ENCODE data around the gene SORCS2.
"Not testable (repeated sequence)": the region's sequence is repeated elsewhere in the genome, so short reads cannot be mapped to it uniquely, and the experiment has no call there.

Gene SORCS2

DNA sequence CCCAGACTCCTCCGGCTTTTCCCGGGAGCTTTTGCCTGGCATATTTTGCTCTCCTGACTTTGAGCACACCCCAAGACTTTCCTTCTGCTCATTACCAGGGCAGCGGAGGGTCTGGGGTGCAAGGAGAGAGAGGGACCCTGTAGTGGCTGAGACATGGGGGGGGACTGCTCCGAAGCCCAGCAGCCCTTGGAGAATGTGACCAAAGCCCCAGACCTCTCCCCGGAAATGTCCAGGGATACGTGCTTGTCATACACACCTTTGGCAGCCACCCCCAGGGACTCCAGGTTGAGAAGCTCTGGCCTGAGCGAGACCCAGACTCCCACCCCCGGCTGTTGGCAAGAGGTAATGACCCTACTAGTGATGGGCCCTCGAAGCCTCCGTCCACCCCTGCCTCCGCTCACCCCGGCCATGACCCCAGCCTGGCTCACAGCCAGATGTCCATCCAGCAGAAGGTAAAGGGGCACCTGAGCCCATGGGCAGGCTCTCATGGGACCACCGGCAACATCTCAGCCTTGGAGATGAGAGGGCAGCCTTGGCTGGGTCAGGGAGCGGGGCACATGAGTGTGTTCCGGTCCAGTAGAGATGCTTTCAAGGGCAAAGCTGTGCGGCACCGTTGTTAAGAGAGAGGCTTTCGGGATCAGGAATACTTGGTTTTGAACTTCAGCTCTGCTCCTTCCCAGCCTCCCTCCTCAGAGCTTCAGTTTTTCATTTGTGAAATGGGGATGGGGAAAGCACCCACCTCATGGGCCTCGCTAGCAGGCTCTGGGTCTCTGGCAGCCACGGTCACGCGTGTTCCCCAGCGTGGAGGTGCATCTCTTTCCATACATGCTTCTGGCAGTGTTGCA lies 240.4 kb downstream of the SORCS2 start:
- no peak for DNase-seq

DNA sequence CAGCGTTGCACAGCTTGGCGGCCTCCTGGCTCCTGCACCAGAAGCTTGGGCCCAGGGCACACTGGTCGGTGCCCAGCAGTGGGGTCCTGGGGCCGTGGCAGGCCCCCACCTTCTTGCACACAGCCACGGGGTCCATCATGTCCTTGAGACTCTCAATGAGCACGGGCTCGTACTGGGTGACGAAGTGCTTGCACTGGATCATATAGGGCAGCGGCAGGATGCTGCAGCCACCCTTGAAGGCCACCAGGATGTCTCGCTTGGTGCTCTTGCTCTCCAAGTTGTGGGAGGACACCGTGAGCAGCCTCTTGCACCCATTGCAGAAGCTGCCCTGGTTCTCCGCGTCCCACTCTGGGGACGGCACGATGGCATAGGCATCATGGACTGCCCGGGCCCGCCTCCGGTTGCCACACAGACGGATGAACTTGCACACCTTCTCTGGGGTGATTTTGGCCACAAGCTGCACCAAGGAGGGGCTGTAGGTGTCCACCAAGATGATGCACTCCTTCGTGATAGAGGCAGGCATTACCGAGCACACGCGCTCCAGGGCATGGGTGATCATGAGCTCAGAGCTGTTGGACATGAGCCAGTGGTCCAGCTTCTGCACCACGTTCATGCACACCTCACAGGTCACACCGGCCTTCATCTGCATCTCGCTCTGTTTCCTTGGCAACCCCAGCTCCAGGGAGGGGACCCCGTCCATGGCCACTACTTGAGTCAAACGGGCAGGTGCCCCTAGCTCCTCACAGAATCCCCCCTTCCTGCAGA lies 241.2 kb downstream of the SORCS2 start:
- no peak for DNase-seq

DNA sequence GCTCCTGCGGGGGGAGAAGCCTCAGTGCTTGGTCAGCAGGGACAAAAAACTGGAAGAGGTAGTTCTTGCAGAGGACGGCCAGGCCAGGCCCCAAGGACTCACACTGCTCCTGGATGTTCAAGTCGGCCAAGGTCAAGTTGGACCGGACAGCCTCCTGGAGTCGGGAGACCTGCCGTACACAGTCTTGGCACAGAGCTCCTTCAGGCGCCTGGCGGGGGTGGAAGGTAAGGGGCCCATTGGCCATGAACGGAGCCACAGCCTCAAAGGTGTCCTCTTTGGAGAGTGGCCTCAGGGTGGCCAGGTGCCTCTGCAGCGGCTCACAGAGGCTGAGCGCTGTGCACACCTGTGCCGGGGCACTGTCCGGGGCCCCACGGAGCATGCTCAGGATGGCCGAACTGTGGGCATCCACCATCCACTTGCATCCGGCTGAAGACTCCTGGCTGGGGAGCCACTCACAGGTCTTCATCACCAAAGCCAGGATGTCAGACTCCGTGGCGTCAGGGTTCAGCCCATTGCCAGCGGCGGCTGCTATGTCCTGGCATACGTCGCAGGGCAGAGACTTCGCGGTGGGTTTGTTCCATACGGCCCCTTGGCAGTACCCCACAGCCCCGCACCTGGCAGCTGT lies 241.9 kb downstream of the SORCS2 start:
- DNase-seq = no peak

DNA sequence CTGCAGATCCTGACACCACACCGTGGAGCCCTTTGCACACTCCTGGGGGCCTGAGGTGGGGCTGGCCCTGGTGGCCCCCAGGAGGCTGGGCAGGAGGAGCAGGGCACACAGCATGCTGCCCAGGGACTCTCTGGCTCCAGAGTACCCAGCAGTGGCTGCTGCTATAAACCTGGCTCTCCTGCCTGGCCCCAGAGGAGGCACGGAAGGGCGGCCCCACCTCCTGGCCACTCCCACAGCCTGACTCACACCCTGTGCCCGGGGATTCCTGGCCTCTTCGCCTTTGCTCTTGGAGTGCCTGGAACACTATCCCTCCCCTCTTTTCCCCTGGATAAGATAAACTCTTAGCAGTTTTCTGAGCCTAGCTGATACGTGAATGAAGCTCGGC lies 242.4 kb downstream of the SORCS2 start, which contains the start of gene PSAPL1:
Gene PSAPL1 (minus strand): TSS at position 165 of the 385 bp plus-strand sequence. CDS start 51 bp downstream, at position 114.
- DNase-seq = no peak

DNA sequence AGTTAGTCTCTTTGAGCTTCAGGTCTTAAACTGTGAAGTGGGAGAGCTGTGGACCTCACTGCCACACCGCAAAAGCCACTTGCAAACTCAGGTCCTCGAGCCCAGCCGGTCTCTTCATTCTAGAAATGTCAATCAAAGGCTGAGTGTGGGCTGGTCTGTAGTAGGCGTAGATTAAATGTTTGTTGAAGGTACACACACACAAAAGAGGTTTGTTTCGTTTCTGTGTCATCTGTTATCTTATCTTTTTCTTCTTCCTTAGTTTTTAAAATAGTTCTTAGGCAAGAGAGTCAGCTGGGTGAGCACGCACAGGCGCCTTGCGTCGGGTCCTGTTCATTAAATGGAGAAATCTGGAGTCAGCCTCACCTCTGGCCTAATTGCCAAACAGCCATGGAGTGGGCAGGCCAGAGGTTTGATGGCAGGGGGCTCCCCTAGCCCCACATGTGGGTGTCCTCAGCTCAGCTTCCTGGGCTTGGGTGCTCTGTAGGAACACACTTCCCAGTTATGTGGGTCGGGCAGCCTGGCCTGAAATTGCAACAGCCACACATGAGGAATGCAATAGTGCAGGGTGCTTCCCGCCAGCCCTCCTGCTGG lies 243.2 kb downstream of the SORCS2 start:
- no peak for DNase-seq

DNA sequence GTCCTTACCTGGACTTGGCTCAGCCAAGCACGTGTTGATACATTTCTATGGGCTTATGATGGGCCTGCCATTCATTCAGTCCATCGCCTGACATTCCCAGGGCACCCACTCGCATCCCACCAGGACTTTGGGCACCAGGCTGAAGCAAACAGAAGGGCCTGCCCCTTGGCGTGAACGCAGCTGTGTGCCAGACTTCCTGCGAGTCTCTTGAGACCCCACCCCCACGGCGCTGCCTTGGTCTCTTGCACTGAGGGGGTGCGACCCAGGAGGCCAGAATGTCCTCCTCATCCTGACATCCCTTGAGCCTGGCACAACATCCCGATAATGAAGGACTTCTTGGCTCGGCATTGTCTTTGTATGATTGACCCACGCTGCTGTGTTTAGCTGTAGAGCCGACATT lies 243.9 kb downstream of the SORCS2 start:
- DNase-seq = no peak

DNA sequence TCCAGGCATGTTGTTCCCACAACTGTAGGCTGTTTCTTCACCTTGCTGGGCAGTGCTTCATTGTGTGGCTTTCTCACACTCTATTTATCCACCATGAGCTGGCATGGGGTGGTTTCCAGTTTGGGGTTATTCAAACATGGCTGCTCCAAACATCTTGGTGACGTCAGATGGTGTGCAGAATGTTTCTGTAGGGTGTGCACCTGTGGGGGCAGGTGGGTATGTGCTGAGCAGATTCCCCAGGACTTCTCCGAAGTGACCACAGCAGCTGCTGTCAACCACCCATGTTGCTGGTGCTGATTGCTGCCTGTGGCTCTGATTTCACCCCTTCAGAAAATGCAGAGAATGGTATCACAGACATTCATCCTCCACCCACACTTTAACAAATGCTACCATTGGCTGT lies 247.4 kb downstream of the SORCS2 start:
- DNase-seq = no peak

DNA sequence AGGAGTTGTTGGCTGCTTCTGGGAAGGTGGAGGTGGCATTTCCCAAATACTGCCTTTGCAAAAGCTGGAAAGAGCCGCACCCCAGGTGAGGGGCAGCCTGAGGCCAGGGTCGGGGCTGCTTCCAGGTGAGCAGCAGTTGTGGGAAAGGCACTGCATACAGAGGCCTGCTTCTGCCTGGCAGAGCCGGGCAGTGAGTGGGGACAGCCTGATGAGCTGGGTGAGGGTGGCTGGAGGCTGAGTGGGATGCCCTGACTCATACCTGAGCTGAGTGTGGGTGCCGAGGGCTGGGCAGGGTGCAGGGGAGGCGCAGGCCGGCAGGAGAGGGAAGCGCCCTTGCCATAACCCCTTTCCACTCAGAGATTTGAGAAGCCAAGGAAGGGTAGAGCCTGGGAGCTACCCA lies 248.9 kb downstream of the SORCS2 start:
- no peak for DNase-seq

DNA sequence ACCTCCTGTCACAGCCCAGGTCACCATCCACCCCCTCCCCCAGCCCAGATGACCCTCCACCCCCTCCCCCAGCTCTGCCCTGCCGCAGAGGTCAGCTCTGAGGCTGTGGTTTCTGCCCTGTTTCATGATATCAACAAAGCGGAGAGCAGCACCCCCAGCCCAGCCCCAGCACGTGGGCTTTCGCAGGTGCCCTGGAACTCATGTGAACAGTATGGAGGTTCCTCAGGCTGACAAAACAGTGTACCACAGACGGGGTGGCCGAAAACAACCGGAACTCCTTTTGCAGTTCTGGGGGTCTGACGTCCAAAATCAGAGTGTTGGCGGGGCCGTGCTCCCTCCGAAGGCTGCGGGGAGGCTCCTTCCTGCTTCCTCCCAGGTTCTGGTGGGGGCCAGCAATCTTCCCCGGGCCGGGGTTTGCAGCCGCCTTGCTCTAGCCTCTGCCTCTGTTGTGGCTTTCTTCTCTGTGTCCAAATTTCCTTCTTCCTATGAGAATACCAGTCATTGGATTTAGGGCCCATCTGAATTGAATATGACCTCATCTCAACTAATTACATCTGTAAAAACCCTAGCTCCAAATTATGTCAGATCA lies 250.3 kb downstream of the SORCS2 start:
- no peak for DNase-seq

DNA sequence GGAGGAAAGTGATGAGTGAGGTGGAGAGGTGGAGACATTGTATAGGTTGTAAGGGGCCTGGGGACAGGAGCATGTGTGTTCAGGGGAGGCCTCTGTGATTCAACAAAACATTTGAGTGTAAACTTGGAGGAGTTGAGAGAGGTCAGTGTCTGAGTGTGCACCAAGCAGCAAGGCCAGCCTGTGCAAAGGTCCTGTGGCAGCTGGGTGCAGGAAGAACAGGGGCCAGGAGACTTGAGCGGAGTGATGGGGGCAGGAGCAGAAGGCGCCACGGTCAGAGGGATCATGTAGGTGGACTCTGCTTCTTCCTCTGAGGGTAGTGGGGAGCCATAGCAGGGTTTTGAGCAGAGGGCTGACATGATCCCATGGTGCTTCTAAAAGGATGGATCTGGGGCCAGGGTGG lies 252.0 kb downstream of the SORCS2 start:
- DNase-seq = no peak

DNA sequence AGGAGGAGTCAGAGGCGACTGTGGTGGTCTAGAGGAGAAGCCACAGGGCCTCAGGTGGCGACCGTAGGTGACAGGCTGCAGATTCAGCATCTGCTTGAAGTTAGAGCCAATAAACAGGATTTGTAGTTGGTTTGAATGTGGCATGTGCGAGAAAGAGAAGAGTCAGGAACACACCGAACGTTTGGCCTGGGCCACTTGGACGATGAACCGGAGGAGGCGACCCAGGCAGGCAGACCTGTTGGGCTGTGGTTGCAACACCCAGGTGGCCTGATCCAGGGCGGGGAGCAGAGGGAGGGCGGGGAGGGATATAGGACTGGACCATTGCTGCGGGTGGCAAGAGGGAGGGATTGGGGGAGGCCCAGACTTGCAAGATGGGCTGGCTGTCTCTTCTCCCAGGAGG lies 252.4 kb downstream of the SORCS2 start:
- no peak for DNase-seq

DNA sequence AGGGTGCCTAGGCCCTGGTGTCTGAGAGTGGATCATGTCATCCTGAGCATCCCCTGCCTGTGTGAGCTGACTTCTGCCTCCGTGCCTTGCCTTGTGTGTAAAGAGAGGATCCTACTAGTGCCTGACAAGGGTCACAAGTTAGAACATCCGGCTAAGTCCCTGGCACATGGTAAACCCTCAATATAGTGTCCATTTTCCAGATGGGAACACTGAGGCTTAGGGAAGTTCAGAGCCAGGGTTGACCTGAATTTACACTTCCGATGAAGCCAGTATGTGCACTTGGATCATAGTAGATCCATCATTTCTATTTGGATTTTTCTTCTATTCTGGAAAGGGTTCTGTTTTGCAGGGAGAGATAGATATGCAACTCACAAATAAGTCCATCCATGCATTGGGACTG lies 254.9 kb downstream of the SORCS2 start:
- DNase-seq = no peak

DNA sequence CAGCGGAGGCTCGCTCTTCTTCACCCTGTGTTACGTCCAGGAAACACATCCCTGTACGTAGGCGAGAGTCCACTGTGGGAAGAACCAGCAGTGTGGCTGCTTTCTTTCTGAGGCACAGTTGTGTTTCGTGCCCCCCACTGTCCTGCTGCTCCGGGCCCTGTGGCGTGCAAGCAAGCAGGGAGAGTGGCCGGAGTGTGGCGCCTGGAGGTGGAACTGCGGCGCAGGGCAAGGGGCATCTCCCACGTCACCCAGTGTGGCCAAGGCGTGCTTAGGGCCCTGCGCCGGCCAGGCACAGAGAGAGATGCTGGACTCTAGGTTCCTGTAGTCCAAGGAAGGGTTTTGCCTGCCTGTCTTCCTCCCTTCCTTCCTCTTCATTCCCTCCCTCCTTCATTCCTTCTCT lies 255.7 kb downstream of the SORCS2 start:
- no peak for DNase-seq

DNA sequence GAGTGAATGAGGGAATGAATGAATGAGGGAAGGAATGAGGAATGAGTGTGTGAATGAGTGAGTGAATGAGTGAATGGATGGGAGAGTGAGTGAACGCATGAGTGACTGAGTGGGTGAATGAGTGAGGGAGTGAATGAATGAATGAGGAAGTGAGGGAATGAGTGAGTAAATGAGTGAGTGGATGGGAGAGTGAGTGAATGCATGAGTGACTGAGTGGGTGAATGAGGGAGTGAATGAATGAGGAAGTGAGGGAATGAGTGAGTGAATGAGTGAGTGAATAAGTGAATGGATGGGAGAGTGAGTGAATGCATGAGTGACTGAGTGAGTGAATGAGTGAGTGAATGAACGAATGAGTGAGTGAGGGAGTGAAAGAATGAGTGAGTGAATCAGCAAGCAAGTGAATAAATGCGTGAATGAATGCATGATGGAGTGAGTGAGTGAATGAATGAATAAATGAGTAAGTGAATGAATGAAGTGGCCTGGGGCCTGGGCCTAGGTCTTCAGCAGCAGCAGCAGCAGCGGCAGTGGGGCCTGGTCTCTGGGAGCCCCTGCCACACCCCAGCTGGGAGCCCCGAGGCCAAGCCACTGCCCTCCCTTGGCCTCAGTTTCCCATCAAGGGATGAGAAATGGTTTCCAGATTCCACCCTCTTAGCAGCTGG lies 258.6 kb downstream of the SORCS2 start:
- no peak for DNase-seq

DNA sequence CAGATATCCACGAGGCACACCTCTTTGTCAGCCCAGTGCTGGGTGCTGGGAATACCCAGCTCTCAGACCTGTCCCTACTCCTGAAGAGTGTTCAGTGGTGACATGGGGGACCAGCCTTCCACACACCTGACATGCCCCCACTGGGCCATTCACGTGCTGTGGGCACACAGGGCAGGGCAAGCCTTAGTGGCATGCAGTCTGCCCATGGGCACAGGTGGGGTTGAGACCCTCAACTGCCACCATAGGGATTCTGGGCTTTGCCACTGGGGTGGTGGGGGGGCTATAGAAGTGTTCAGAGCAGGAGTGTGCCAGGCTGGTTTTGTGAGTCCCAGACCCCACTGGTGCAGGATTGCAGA lies 259.1 kb downstream of the SORCS2 start:
- no peak for DNase-seq

DNA sequence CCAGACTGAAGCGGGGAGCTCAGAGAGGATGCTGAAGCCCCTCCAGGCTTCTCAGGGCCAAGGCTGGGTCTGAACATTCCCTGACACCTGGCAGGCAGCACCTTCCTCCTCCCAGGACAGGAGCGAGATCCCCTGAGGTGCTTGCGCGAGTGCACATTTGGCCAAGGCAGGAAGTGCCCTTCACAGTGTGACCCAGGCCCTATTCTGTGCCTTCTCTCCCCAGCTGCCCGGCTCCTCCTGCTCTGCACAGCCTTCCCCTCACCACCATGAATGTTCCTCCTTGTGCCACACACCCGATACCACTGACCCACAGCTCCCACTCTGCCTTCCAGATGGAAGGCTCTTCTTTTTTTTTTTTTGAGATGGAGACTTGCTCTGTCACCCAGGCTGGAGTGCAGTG lies 259.5 kb downstream of the SORCS2 start:
- no peak for DNase-seq

DNA sequence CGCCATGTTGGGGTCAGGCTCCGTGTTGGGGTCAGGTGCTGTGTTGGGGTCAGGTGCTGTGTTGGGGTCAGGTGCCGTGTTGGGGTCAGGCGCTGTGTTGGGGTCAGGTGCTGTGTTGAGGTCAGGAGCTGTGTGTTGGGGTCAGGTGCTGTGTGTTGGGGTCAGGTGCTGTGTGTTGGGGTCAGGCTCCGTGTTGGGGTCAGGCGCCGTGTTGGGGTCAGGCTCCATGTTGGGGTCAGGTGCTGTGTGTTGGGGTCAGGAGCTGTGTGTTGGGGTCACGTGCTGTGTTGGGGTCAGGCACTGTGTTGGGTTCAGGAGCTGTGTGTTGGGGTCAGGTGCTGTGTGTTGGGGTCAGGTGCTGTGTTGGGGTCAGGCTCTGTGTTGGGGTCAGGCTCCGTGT lies 260.5 kb downstream of the SORCS2 start:
- DNase-seq = not testable (repeated sequence)

DNA sequence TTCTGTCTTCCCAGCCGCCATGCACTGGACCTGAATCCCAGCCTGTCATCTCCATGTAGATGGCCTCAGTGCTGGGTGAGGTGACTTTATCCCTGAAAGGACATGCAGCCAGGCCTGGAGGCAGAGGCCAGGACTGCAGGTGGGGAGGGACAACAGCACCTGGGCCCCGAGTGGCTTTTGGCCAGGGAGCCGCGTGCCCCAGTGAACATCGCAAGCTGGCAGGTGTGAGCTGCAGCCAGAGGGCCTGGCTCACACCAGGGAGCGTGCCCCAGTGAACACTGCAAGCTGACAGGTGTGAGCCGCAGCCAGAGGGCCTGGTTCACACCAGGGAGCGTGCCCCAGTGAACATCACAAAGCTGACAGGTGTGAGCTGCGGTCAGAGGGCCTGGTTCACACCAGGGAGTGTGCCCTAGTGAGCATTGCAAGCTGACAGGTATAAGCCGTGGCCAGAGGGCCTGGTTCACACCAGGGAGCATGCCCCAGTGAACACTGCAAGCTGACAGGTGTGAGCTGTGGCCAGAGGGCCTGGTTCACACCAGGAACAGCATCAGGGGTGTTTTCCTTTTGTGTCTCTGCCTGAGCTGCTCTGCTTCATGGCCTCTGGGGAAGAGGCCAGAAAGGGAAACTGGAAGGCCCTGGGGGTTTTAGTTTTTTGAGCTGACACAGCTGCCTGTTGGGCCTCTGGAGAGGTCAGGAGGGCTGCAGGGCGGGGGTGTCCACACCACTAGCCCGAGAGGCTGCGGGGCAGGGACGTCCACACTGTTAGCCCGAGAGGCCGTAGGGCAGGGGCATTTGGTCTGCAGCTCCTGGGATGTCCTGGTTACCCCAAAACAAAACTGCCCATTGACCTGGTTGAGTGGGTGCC lies 265.1 kb downstream of the SORCS2 start:
- no peak for DNase-seq

DNA sequence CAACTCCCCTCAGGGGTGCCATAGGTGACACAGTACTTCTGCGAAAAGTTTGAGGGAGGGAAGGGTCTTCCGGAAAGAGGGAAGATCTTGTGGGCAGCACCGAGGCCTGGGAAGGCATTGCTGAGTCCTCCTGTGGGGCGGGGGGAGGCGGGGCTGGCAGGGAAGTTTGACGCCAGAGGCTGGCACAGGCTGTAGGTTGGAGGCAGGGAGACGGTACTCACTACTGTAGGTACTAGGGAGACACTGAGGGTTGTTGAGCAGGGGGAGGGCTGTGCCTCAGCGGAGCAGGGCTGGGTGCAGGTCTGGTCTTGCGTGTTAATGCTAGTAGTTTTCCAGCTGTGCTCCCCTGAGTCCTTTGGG lies 265.7 kb downstream of the SORCS2 start:
- DNase-seq = no peak

DNA sequence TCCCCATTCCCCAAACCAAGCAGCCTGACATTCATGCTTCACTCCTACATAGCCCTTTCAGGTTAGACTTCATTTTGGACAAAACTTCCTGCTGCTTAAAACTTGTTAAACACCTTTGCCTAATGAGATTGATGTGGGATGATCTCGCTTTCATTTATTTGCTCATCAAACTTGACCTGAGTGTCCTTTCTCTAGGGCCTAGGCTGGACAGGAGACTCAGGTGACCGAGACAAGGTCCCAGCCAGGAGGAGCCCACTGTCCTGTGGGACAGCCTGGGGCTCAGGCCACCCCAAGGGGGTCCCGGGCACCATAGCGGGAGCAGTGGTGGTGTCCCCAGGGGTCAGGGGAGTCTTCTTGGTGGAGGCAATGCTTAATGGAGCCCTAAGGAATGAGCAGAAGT lies 266.1 kb downstream of the SORCS2 start:
- DNase-seq = no peak

DNA sequence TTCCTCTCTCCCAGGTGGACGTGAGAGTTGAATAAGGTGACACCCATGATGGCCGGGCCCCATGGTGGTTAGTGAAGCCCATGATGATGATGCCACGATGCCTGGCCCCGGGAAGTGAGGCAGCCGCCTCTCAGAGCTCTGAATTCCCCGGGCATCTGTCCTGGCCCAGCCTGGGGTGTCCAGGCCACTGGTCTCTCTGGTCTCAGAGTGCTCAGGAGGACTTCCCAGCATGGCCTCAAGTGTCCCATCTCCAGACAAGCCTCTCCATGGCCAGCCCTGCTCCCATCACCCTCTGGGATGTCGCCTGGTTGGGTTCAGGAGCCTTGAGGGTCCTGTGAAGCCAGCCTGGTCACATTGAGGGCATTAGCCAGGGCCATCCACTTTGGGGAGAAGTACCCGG lies 267.1 kb downstream of the SORCS2 start:
- no peak for DNase-seq

DNA sequence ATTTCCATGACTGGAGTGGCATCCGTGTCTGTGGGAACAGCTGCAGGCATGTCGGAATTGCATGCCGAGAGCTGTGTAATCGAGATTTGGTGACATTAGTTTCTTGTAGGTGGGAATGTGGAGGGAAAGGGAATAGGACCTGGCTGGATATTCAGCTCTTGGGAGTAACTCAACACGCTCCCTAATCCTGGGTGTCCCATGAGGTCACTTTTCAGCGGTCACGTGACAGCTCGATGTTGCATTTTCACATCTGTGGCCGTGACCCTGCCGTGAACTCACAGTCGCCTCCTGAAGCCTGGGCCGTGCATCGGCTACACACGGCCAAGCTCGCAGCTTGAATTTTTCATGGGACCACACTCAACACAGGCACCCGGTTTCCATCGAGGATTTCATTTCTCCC lies 268.2 kb downstream of the SORCS2 start:
- DNase-seq = no peak
